Measurements from ENCODE around the gene FABP2.
"Not testable (repeated sequence)": the region's sequence is repeated elsewhere in the genome, so short reads cannot be mapped to it uniquely, and the experiment has no call there.

FABP2 gene

GRCh38 chr4:119321921-119322687 lies at the start of gene FABP2:
TSS of gene FABP2 (minus strand) at chr4:119322138. CDS start at chr4:119322102, 36 bp downstream.
- no peak for DNase-seq
- in situ Hi-C loops (cut with MboI; ENCODE audit: low pct_unique_long_range_greater_than_20kb, low sequenced_read_pairs) = no loop called here

- in situ Hi-C loops (cut with MboI; ENCODE audit: low pct_unique_long_range_greater_than_20kb, low sequenced_read_pairs) = not testable (repeated sequence)
- peak; percentile 21 for DNase-seq
These were observed 49.2 kb upstream of the FABP2 start for GRCh38 chr4:119370951-119371683.

- in situ Hi-C loops (cut with MboI; ENCODE audit: low pct_unique_long_range_greater_than_20kb, low sequenced_read_pairs) = not testable (repeated sequence)
- peak; percentile 99 for DNase-seq
These were observed 48.5 kb upstream of the FABP2 start for GRCh38 chr4:119370392-119370791.

- DNase-seq; in situ Hi-C loops (cut with MboI; ENCODE audit: low pct_unique_long_range_greater_than_20kb, low sequenced_read_pairs): not testable (repeated sequence)
These were observed 44.9 kb upstream of the FABP2 start for GRCh38 chr4:119366802-119367201.

DNA sequence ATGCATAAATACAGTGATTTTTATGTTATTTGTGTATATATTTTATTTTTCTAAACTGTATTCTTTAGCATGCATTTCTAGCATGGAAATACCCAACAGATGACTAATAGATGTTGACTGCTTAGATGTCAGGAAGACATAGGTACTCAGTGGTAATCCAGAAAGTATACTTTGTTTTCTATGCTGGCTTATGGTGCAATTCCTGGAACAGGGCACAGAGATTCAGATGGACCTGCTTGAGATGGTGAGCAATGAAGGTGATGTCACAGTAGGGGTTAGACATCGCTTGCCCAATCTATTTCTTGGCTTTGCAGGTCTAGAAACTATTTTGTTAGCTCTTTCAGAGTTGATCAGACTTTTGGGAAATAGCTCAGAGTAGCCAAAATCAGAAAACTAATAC lies 42.3 kb upstream of the FABP2 start:
- DNase-seq; in situ Hi-C loops (cut with MboI; ENCODE audit: low pct_unique_long_range_greater_than_20kb, low sequenced_read_pairs): not testable (repeated sequence)

DNA sequence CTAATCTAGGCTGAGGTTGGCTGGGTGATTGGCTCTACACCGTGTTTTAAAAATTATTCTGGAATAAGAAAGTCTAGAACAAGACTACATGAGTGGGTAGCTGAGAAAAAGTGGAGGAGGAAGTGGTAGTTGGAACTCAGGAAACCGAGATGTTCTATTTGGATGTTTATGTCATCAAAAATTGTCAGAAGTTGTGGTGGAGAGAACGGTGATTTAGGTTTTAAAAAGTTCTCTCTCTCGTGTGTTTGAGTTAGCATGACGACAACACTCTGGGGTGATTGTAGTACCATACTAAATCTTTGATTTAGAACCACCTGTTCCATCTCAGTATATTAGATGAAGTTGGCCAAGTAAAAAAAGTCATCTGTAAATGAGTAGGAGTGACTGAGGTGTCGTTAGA lies 41.4 kb upstream of the FABP2 start:
- in situ Hi-C loops (cut with MboI; ENCODE audit: low pct_unique_long_range_greater_than_20kb, low sequenced_read_pairs) = not testable (repeated sequence)

DNA sequence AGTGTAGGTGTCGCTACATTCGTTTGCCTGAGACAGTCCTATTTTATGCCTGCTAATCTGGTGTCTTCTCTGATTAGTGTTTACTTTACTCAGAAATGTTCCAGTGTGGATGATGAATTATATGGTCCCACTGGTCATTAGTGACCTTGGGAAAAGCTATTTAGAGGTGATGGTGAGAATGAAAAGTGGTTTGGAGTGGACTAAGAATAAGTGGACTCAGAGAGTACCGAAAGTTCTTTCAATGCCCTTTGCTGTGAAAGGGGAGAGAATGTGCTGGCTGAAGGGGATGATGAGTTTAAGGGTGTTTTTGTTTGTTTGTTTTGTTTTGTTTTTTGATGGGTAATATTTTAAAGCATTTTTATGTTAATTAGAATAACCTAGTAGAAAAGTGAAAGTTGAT lies 40.5 kb upstream of the FABP2 start:
- in situ Hi-C loops (cut with MboI; ENCODE audit: low pct_unique_long_range_greater_than_20kb, low sequenced_read_pairs); DNase-seq: not testable (repeated sequence)

More for the DNA sequence above, 41.4 kb upstream of the FABP2 start:
- DNase-seq = peak; percentile 15

GRCh38 chr4:119359873-119360272 lies 37.9 kb upstream of the FABP2 start:
- DNase-seq; in situ Hi-C loops (cut with MboI; ENCODE audit: low pct_unique_long_range_greater_than_20kb, low sequenced_read_pairs): not testable (repeated sequence)

- DNase-seq; in situ Hi-C loops (cut with MboI; ENCODE audit: low pct_unique_long_range_greater_than_20kb, low sequenced_read_pairs): not testable (repeated sequence)
These were observed 34.9 kb upstream of the FABP2 start for GRCh38 chr4:119356796-119357195.

- in situ Hi-C loops (cut with MboI; ENCODE audit: low pct_unique_long_range_greater_than_20kb, low sequenced_read_pairs); DNase-seq: not testable (repeated sequence)
These were observed 34.1 kb upstream of the FABP2 start for GRCh38 chr4:119356041-119356440.

DNA sequence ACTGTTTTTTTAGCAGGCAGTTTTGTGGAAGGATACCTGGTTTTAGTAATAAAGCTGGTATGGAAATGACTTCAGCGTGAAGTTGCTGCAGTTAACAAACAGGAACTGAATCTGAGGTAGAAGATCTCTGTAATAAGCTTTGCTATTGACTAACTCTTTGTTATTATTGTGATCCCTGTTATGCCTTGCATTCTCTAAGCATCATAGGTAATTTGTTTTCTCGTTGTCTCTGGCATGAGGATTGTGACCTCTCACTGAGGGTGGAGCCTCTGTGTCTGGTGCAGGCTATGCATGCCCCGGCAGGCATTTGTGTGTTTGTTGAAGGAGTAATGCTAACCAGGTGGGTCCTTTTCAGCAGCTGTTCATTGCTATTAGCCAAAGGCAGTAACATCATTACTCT lies 31.4 kb upstream of the FABP2 start:
- in situ Hi-C loops (cut with MboI; ENCODE audit: low pct_unique_long_range_greater_than_20kb, low sequenced_read_pairs); DNase-seq: not testable (repeated sequence)

DNA sequence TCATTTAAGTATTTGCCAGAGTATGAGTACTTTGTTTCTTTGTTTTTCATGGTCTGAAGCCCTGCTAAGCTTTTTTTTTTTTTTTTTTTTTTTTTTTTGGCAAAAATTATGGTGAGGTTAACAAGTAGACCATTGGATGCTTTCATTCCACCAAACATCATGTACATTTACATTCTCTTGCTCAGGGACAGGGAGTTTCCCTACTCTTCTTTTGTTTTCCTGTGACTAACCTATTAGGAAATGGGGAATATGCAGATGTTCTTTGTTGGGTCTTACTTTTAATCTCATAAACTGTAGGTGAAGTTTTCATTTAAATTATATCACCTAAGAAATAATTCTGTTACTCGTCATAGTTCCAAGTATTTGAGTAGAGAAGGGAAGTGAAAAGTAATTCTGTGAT lies 26.2 kb upstream of the FABP2 start:
- in situ Hi-C loops (cut with MboI; ENCODE audit: low pct_unique_long_range_greater_than_20kb, low sequenced_read_pairs); DNase-seq: not testable (repeated sequence)

DNA sequence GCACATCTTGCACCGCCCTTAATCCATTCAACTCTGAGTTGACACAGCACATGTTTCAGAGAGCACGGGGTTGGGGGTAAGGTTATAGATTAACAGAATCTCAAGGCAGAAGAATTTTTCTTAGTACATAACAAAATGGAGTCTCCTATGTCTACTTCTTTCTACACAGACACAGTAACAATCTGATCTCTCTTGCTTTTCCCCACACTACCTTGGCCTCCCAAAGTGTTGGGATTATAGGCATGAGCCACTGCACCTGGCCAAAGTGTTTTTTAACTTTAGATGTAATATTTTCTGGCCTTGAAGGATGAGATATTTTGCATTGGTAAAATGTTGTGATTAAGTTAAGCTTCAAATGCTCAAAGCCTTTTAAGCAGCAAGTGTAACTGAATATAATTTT lies 21.4 kb upstream of the FABP2 start:
- DNase-seq; in situ Hi-C loops (cut with MboI; ENCODE audit: low pct_unique_long_range_greater_than_20kb, low sequenced_read_pairs): not testable (repeated sequence)

DNA sequence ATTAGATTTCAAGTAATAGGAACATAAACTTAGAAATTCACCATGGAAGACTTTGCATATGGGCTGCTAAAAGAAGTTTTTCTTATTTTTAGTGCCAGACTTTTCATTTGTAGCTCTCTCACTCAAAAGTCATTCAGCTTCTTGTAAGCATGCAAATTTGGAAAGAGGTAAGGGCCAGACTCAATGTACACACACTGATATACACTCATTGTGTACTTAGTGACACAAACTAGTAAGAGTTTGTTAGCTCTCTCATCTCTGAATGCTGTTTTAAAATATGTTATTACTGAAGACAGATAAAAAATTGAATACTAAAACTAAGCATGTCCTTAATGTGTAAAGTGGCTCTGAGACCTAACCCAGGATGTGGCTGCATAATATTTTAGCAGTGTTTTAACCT lies 18.0 kb upstream of the FABP2 start:
- in situ Hi-C loops (cut with MboI; ENCODE audit: low pct_unique_long_range_greater_than_20kb, low sequenced_read_pairs); DNase-seq: not testable (repeated sequence)

GRCh38 chr4:119337010-119337409 lies 15.1 kb upstream of the FABP2 start:
- peak; percentile 58 for DNase-seq

GRCh38 chr4:119336332-119336979 lies 14.5 kb upstream of the FABP2 start:
- in situ Hi-C loops (cut with MboI; ENCODE audit: low pct_unique_long_range_greater_than_20kb, low sequenced_read_pairs); DNase-seq: not testable (repeated sequence)

More at GRCh38 chr4:119337010-119337409, 15.1 kb upstream of the FABP2 start:
- in situ Hi-C loops (cut with MboI; ENCODE audit: low pct_unique_long_range_greater_than_20kb, low sequenced_read_pairs) = no loop called here

DNA sequence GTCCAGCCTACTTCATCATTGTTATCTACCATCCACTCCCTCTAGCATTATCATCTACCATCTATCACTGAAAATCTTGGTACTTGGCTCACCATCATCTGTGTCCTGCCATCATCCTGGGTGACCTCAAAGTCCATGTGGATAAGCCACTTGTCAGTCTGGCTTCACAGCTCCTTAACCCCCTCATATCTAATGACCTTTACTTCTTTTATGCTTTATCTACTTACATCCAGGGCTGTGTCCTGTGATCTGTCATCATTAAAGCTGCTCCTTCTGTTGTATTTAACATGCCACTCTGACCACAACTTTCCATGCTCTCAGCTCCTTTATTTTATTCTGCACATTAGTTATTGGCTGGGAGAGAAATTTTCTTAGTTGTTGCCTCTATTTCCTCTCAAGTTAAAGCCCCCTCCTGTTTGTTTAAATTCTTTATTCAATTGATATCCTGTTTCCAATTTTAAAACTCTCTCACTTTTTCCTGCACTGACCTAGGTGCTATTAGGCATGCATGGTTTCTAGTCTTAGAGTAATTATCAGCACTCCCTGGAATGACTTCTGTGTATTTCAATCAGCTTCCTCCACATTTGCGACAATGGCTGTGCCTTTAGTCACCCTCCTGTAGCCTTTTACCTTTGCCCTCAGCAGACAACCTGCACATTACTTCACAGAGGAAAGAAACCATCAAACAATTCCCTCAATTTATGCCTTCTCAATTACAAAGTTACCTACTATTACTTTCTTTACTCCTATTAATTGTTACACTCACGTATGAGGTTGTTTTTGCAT lies 8.1 kb upstream of the FABP2 start:
- in situ Hi-C loops (cut with MboI; ENCODE audit: low pct_unique_long_range_greater_than_20kb, low sequenced_read_pairs) = no loop called here
- DNase-seq = no peak

DNA sequence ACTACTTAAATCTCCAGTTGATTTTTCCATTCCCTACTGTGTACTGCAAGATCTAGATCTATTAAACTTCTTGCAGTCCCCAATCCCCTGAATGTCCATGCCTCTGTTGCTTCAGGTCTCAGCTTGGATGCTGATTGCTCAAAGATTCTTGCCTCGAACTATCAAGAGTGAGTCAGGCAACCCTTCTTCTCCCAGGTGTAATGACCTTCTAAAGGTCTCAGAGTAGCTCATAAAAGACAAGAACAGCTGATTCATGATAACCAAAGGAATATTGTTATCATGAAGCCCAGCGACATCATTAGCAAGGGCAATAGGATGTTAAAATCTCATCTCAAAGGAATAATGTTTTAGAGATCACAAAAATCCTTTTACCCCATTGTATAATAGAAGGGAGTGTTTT lies 6.8 kb upstream of the FABP2 start:
- DNase-seq = no peak
- in situ Hi-C loops (cut with MboI; ENCODE audit: low pct_unique_long_range_greater_than_20kb, low sequenced_read_pairs) = no loop called here

- no peak for DNase-seq
- in situ Hi-C loops (cut with MboI; ENCODE audit: low pct_unique_long_range_greater_than_20kb, low sequenced_read_pairs) = no loop called here
These were observed 3.9 kb downstream of the FABP2 start for GRCh38 chr4:119317990-119318389.
